Measurements from ENCODE around the gene RNU7-1.

Gene RNU7-1

GRCh38 chr12:6947615-6948014 is 4.0 kb downstream of the RNU7-1 start:
- Histone ChIP-seq H3K9me3 (no peaks in the 10 kb centered on the region), H3K4me3 (ENCODE audit: low read depth in 1 of 2, low read length in 1 of 2) (peak overlapping the region in 1 of 2 experiments; percentile 69), H3K36me3 (peaks cover 10% of the 10 kb centered on the region), H3K4me1 (ENCODE audit: control insufficient read depth in 1 of 2, insufficient read depth in 1 of 2, low read depth in 1 of 2, low read length in 1 of 2) (peaks cover 78 to 83% of the 10 kb centered on the region in 2 experiments), H3K27ac (peak overlapping the region; percentile 93), H3K27me3 (no peaks in the 10 kb centered on the region)
- no peak for TF ChIP-seq CTCF (IDR thresholded peaks at IDR 0.05)

GRCh38 chr12:6948873-6949594 is 5.4 kb downstream of the RNU7-1 start:
- H3K4me1 ChIP-seq (ENCODE audit: control insufficient read depth in 1 of 2, insufficient read depth in 1 of 2, low read depth in 1 of 2, low read length in 1 of 2) = peaks cover 66 to 85% of the 10 kb centered on the region in 2 experiments
- no peaks in the 10 kb centered on the region for H3K9me3 ChIP-seq
- H3K36me3 ChIP-seq = peaks cover 17% of the 10 kb centered on the region
- no peak overlapping the region for H3K4me3 ChIP-seq (ENCODE audit: low read depth in 1 of 2, low read length in 1 of 2)
- peak; percentile 38 for TF ChIP-seq CTCF (IDR thresholded peaks at IDR 0.05)
- no peaks in the 10 kb centered on the region for H3K27me3 ChIP-seq
- peak overlapping the region; percentile 99 for H3K27ac ChIP-seq

GRCh38 chr12:6950401-6950801 is 6.8 kb downstream of the RNU7-1 start:
- Histone ChIP-seq H3K27ac (peak overlapping the region; percentile 99), H3K4me3 (ENCODE audit: low read depth in 1 of 2, low read length in 1 of 2) (peak overlapping the region; percentile 88 to 97), H3K9me3 (no peaks in the 10 kb centered on the region), H3K27me3 (no peaks in the 10 kb centered on the region), H3K36me3 (peaks cover 31% of the 10 kb centered on the region), H3K4me1 (ENCODE audit: control insufficient read depth in 1 of 2, insufficient read depth in 1 of 2, low read depth in 1 of 2, low read length in 1 of 2) (peaks cover 66 to 85% of the 10 kb centered on the region in 2 experiments)
- TF ChIP-seq CTCF (IDR thresholded peaks at IDR 0.05) = peak; percentile 58

- Histone ChIP-seq H3K27ac (peak within 1 kb of the TSS; percentile 99), H3K4me1 (ENCODE audit: control insufficient read depth in 1 of 2, insufficient read depth in 1 of 2, low read depth in 1 of 2, low read length in 1 of 2) (peaks cover 66 to 85% of the 10 kb centered on the region in 2 experiments), H3K9me3 (no peaks in the 10 kb centered on the region), H3K36me3 (peaks cover 36% of the 10 kb centered on the region), H3K27me3 (no peaks in the 10 kb centered on the region), H3K4me3 (ENCODE audit: low read depth in 1 of 2, low read length in 1 of 2) (peak within 1 kb of the TSS; percentile 88 to 97)
- TF ChIP-seq CTCF (IDR thresholded peaks at IDR 0.05) = peak; percentile 51
Observed at GRCh38 chr12:6950811-6951540, 7.4 kb downstream of the RNU7-1 start, which contains the start of gene PTPN6. PTPN6 (plus strand) TSS chr12:6951356; CDS start chr12:6951513, 157 bp downstream.

GRCh38 chr12:6951551-6952120 is 8.0 kb downstream of the RNU7-1 start:
- peaks cover 43% of the 10 kb centered on the region for H3K36me3 ChIP-seq
- TF ChIP-seq CTCF (IDR thresholded peaks at IDR 0.05) = no peak
- H3K4me1 ChIP-seq (ENCODE audit: control insufficient read depth in 1 of 2, insufficient read depth in 1 of 2, low read depth in 1 of 2, low read length in 1 of 2) = peaks cover 66 to 85% of the 10 kb centered on the region in 2 experiments
- H3K27me3 ChIP-seq = no peaks in the 10 kb centered on the region
- no peaks in the 10 kb centered on the region for H3K9me3 ChIP-seq
- peak overlapping the region; percentile 99 for H3K27ac ChIP-seq
- peak overlapping the region; percentile 88 to 97 for H3K4me3 ChIP-seq (ENCODE audit: low read depth in 1 of 2, low read length in 1 of 2)
